ENCODE data around the gene SRRM3. TPM values are rescaled to one million over a fixed set of nuclear protein-coding genes. Genes with fewer than 3 reads are reported as not detected.
A peak's percentile ranks its signal among the peaks of the same experiment; 100 is the strongest.
"Not testable (repeated sequence)": the region's sequence is repeated elsewhere in the genome, so short reads cannot be mapped to it uniquely, and the experiment has no call there.

The SRRM3 gene
- polyA plus RNA-seq, 3 donors from 2014 or later = not detected

DNA sequence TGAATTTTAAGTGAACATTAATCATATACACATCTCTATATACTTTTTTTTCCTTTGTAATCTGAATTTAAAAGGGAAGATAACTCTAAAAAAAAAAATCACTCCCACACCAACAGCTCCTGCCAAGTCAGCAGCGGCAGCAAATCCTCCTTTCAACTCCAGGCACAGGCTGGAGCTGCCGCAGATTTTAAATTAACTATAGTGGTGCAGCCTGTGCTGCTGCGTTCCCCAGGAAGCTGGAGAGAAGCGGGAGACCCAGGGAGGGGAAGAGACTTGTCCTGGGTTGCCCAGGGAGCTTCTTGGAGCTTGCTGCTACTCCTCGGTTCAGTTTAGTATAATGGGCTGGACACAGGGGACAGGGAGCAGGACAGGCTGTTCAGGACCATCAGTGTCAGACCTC lies 68.2 kb downstream of the SRRM3 start:
- no peak overlapping the region for H3K4me3 Mint-ChIP-seq
- H3K27me3 Mint-ChIP-seq (ENCODE audit: low read depth in 3 of 3) = peaks cover 7 to 11% (median 8%) of the 10 kb centered on the region in 3 donors
- H3K27ac Mint-ChIP-seq = no peak overlapping the region
- H3K36me3 Mint-ChIP-seq = no peaks in the 10 kb centered on the region
- no peaks in the 10 kb centered on the region for H3K9me3 Mint-ChIP-seq
- DNase-seq = no peak
- H3K4me1 Mint-ChIP-seq = no peaks in the 10 kb centered on the region

- H3K4me3 Mint-ChIP-seq, H3K27ac Mint-ChIP-seq, H3K4me1 Mint-ChIP-seq, H3K36me3 Mint-ChIP-seq, H3K9me3 Mint-ChIP-seq, DNase-seq: not testable (repeated sequence)
- peaks cover 7 to 14% (median 8%) of the 10 kb centered on the region in 3 donors for H3K27me3 Mint-ChIP-seq (ENCODE audit: low read depth in 3 of 3)
These were observed 69.7 kb downstream of the SRRM3 start for GRCh38 chr7:76271384-76271783.

GRCh38 chr7:76272142-76272541 lies 70.4 kb downstream of the SRRM3 start:
- no peaks in the 10 kb centered on the region for H3K36me3 Mint-ChIP-seq
- no peak overlapping the region for H3K4me3 Mint-ChIP-seq
- no peak overlapping the region for H3K27ac Mint-ChIP-seq
- H3K4me1 Mint-ChIP-seq = no peaks in the 10 kb centered on the region
- no peaks in the 10 kb centered on the region for H3K9me3 Mint-ChIP-seq
- DNase-seq = no peak
- peaks cover 3 to 14% (median 7%) of the 10 kb centered on the region in 3 donors for H3K27me3 Mint-ChIP-seq (ENCODE audit: low read depth in 3 of 3)

DNA sequence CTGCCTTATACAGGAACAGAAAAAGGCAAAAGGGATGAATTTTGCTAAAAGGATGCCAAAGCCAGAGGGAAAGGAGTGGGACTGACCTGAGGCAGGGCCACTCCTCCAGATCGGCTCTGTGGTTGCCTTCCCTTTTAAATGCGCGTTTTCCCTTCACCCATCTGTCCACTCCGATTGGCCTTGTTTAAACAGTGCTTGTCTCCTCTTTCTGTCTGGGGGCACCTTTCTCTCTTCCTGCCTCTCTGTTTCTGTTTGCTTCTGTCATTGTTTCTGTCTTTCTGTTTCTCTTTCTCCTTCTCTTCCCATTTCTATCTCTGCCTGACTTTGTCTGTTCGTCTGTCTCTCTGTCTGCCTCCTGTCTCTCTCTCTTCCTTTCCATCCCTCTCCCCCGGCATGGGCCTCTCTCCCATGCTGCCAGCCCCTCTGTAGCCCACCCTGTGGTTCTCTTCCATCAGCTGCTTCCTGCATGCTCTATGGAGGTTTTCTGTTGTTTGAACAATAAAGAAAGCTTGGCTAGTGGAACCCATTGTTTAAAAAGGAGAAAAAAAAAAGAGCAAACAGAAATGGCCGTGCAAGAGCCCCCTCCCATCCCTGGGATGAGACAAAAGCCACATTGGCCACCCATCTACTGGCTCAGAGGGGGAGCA lies 71.3 kb downstream of the SRRM3 start:
- peaks cover 3 to 18% (median 6%) of the 10 kb centered on the region in 3 donors for H3K27me3 Mint-ChIP-seq (ENCODE audit: low read depth in 3 of 3)
- no peaks in the 10 kb centered on the region for H3K9me3 Mint-ChIP-seq
- no peak overlapping the region for H3K27ac Mint-ChIP-seq
- H3K36me3 Mint-ChIP-seq = no peaks in the 10 kb centered on the region
- no peaks in the 10 kb centered on the region for H3K4me1 Mint-ChIP-seq
- no peak for DNase-seq
- no peak overlapping the region for H3K4me3 Mint-ChIP-seq

- Mint-ChIP-seq H3K27ac (peak overlapping the region in 1 of 6 donors; percentile 46), H3K4me1 (no peaks in the 10 kb centered on the region), H3K27me3 (ENCODE audit: low read depth in 3 of 3) (peaks cover 2 to 16% (median 3%) of the 10 kb centered on the region in 3 donors), H3K4me3 (no peak overlapping the region), H3K9me3 (no peaks in the 10 kb centered on the region), H3K36me3 (no peaks in the 10 kb centered on the region)
- DNase-seq = no peak
These were observed 71.8 kb downstream of the SRRM3 start for GRCh38 chr7:76273503-76273902.

- H3K27me3 Mint-ChIP-seq (ENCODE audit: low read depth in 3 of 3) = peaks cover 10 to 34% (median 10%) of the 10 kb centered on the region in 3 donors
- no peak overlapping the region for H3K4me3 Mint-ChIP-seq
- no peak for DNase-seq
- no peaks in the 10 kb centered on the region for H3K36me3 Mint-ChIP-seq
- H3K27ac Mint-ChIP-seq = no peak overlapping the region
- peaks cover 6 to 17% of the 10 kb centered on the region in 2 donors for H3K4me1 Mint-ChIP-seq
- peaks cover 0 to 1% (median 0%) of the 10 kb centered on the region in 6 donors for H3K9me3 Mint-ChIP-seq
These were observed 76.8 kb downstream of the SRRM3 start for GRCh38 chr7:76278540-76278939.

DNA sequence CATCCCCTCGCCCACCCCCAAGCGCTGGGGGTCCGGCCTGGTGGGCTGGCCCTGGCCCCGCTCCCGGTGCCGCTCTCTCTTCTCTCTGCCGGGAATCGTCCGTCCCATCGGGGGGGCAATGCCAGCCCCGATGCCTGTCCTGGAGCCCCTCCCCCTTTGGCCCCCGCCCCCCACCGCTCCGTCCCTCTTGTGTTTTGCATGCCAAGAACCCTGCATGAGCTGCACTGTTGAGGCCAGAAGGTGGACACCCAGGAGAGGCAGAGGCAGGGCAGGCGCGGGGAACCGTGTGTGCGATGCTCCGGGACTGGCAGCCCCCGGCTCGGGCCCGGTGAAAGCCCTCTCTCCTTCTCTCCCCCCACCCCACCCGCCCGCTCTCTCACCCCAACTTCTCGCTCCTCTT lies 78.7 kb downstream of the SRRM3 start:
- no peaks in the 10 kb centered on the region for H3K36me3 Mint-ChIP-seq
- peak overlapping the region in 2 of 5 donors; percentile 49 to 54 for H3K4me3 Mint-ChIP-seq
- no peak overlapping the region for H3K27ac Mint-ChIP-seq
- peaks cover 10 to 34% (median 13%) of the 10 kb centered on the region in 3 donors for H3K27me3 Mint-ChIP-seq (ENCODE audit: low read depth in 3 of 3)
- peaks cover 6 to 19% of the 10 kb centered on the region in 2 donors for H3K4me1 Mint-ChIP-seq
- no peak for DNase-seq
- peaks cover 0 to 1% (median 0%) of the 10 kb centered on the region in 6 donors for H3K9me3 Mint-ChIP-seq

DNA sequence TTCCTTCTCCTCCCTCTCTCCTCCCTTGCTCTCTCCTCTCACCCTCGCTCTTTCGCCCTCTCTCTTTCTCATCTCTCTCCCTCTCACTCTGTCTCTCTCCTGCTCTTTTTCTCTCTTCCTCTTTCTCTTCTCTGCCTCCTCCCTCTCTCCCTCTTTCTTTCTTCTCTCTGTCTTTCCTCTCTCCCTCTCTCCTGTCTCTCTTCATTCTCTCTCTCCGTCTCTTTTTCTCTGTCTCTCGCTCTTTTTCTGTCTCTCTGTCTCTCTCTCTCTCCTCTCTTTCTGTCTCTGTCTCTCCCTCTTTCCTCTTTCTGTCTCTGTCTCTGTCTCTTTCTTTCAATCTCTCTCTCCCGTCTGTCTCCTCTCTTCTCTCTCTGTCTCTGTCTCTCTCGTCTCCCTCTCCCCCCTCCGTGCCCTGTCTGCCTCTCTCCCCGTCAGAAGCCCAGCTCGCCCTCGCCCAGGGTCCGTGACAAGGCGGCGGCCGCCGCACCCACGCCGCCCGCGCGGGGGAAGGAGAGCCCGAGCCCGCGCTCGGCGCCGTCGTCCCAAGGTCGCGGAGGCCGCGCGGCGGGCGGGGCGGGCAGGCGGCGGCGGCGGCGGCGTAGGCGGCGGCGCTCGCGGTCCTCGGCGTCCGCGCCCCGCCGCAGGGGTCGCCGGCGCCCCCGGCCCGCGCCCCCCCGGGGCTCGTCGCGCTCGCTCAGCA lies 79.5 kb downstream of the SRRM3 start:
- H3K27ac Mint-ChIP-seq = peak overlapping the region in 2 of 6 donors; percentile 17 to 84
- H3K36me3 Mint-ChIP-seq = no peaks in the 10 kb centered on the region
- H3K9me3 Mint-ChIP-seq = peaks cover 0 to 1% (median 0%) of the 10 kb centered on the region in 6 donors
- H3K27me3 Mint-ChIP-seq (ENCODE audit: low read depth in 3 of 3) = peaks cover 10 to 30% (median 13%) of the 10 kb centered on the region in 3 donors
- H3K4me1 Mint-ChIP-seq = peaks cover 6 to 19% of the 10 kb centered on the region in 2 donors
- DNase-seq = no peak
- H3K4me3 Mint-ChIP-seq = peak overlapping the region; percentile 54 to 81 (median 77)

- no peak for DNase-seq
- peaks cover 10 to 30% (median 13%) of the 10 kb centered on the region in 3 donors for H3K27me3 Mint-ChIP-seq (ENCODE audit: low read depth in 3 of 3)
- no peaks in the 10 kb centered on the region for H3K36me3 Mint-ChIP-seq
- H3K4me1 Mint-ChIP-seq = peaks cover 6 to 19% of the 10 kb centered on the region in 2 donors
- peaks cover 0 to 1% (median 0%) of the 10 kb centered on the region in 6 donors for H3K9me3 Mint-ChIP-seq
- H3K4me3 Mint-ChIP-seq = peak overlapping the region; percentile 69 to 83 (median 78)
- H3K27ac Mint-ChIP-seq = no peak overlapping the region
These were observed 80.1 kb downstream of the SRRM3 start for GRCh38 chr7:76281706-76282343.

- H3K27me3 Mint-ChIP-seq (ENCODE audit: low read depth in 3 of 3) = peaks cover 10 to 28% (median 13%) of the 10 kb centered on the region in 3 donors
- H3K27ac Mint-ChIP-seq = no peak overlapping the region
- H3K36me3 Mint-ChIP-seq = no peaks in the 10 kb centered on the region
- peak in 1 of 3 donors; percentile 8 for DNase-seq
- H3K4me1 Mint-ChIP-seq = peaks cover 6 to 19% of the 10 kb centered on the region in 2 donors
- peaks cover 0 to 1% (median 0%) of the 10 kb centered on the region in 6 donors for H3K9me3 Mint-ChIP-seq
- H3K4me3 Mint-ChIP-seq = peak overlapping the region; percentile 69 to 83 (median 78)
These were observed 80.9 kb downstream of the SRRM3 start for GRCh38 chr7:76282344-76283253.

GRCh38 chr7:76283254-76284159 lies 81.8 kb downstream of the SRRM3 start:
- Mint-ChIP-seq H3K9me3 (peaks cover 0 to 1% (median 0%) of the 10 kb centered on the region in 6 donors), H3K36me3 (no peaks in the 10 kb centered on the region), H3K4me1 (peaks cover 6 to 19% of the 10 kb centered on the region in 2 donors), H3K27me3 (ENCODE audit: low read depth in 3 of 3) (peaks cover 11 to 26% (median 12%) of the 10 kb centered on the region in 3 donors), H3K27ac (no peak overlapping the region), H3K4me3 (peak overlapping the region; percentile 33 to 77 (median 60))
- no peak for DNase-seq

DNA sequence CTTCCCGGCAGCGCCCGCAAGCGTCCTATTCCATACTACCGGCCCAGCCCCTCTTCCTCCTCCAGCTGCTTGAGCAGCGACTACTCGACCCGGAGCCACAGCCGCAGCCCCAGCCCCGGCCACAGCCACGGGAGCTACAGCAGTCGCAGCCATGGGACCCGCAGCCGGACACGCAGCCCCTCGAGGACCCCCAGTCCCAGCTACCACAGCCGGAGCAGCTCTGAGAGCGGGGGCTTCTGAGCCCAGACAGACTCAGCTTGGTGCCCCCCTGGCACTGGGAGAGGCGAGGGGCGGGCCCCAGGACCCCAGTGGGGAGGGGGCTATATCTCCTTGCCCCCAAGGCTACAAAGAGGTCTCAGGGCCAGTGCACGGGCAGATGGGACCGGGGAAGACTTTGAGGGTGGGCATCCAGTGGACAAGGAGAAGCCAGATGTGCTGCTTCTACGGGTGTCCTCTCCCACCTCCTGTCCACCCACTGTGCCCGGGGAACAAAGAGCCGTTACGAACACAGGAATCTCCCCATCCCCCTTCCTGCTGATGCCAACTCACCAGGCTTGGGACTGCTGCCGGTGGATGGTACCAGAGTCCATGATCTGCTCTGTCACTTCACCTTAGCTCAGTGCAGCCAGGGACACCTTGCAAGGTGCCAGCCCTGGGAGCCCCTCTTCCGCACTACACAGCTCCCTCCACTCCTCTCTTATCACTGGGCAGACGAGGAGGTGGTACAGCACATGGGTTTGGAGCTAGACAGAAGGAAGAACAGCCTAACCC lies 84.1 kb downstream of the SRRM3 start:
- Mint-ChIP-seq H3K27me3 (ENCODE audit: low read depth in 3 of 3) (peaks cover 8 to 15% (median 8%) of the 10 kb centered on the region in 3 donors), H3K4me3 (no peak overlapping the region), H3K4me1 (peaks cover 6 to 17% of the 10 kb centered on the region in 2 donors), H3K36me3 (no peaks in the 10 kb centered on the region), H3K27ac (no peak overlapping the region), H3K9me3 (peaks cover 0 to 1% (median 0%) of the 10 kb centered on the region in 6 donors)
- no peak for DNase-seq

All from immature natural killer cell (primary cell).